HG03025 (cell line): ENCODE results near the gene RGS13.
A peak's percentile ranks its signal among the peaks of the same experiment; 100 is the strongest.

Source experiments
- ATAC-seq: cut with Tn5 transposase; IDR thresholded peaks from one replicate; pipeline ENCODE4 v1.9.1; 2021; ENCODE audit warnings: mild to moderate bottlenecking, moderate library complexity; ENCODE audit not compliant: unreplicated experiment, low FRiP score

RGS13 gene

DNA sequence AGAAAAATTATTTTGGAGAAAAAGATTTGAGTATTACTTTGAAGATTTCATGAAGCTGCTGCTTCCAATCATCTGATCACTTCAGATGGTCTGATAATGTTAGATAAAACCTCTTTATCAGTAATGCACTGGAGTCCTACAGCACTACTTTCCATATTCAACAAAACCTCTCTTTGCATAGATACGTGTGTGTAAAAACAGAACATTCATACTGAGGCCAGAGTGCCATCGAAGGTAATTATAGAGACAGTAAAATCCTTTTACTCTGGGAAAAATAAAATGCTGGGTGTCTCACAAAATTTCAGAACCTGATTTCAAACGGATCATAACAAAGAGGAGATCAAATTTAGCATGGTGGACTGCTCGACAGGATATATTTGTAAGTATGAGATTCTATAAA, at the start of gene RGS13:
TSS of gene RGS13 (plus strand) at position 209 of the 400 bp plus-strand sequence. CDS start 8,188 bp downstream, outside the sequence.
- ATAC-seq, result no peak

DNA sequence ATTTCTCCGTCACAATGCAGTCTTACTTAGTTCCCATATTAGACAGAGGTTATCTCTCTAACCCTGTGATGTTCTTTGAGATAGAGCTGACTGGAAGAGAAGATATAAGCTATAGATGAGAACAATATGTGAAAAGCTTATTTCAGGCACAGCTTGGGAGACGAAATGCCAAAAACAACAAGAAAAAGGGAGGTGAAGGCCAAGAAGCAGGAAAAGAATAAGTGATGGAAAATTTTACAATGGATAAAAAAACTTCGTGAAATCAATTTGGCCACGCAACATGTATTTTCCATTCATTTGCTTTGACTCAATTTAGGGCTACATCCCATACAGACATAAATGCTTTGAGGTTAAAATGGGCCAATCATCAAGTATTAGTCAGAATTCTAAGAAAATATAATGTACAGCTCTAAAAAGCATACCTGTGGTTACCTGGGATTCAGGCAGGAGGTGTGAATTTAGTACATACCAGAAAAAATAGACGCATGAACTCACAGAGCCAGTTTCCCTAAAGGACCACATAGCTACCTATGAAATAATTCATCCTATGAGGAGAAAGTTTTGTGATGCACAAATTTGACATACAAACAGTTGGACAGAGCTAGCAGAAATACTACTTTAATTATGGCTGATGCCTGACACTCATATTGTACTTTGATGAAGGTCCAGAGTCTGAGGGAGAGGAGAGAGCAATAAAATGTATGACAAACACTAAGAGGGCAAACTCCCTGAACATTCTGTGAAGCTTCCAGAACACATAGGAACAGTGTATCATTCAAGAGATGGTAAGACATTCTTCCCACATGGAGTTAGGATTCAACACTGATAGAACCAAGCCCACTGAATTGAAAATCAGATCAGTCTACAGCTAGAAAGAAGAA, 48.3 kb upstream of the RGS13 start:
- no peak for ATAC-seq

DNA sequence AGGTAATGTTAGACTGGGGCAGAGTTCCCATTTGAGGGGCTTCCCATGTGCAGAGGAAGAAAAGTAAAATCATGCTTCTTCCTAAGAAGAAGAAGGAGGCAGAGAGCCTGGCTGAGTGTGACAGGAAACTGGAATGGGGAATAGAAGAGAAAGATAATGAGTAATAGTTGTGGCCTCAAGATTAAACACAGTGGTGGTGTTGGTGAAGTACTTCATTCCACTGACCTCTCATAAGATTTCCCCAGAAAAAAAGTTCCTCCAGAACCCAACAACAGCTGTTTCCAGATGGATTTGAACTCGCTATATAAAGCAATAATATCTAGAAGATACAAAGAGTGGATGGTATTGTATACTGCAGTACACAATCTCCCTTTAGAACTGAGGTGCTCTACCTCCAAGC, 47.4 kb upstream of the RGS13 start:
- ATAC-seq, result no peak

DNA sequence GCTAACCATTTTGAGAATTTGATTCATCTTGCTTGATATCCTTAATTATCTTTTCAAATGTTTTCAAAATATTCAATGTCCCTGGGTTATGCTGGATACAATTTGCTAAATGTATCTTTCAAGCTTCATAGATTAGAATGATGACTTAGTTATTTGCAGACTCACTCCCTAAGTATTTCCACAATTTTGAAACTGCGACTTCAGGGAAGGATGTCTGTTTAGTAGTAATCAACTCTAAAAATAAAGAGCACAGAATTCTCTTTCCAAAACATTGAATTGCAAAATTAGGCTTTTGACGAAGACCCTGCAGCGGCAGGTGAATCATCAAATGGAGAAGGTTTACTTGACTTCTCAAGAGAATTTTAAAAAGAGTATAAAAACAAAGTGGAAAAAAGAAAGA, 46.1 kb upstream of the RGS13 start:
- no peak for ATAC-seq

GRCh38 chr1:192592517-192592916, 43.4 kb upstream of the RGS13 start:
- no peak for ATAC-seq

DNA sequence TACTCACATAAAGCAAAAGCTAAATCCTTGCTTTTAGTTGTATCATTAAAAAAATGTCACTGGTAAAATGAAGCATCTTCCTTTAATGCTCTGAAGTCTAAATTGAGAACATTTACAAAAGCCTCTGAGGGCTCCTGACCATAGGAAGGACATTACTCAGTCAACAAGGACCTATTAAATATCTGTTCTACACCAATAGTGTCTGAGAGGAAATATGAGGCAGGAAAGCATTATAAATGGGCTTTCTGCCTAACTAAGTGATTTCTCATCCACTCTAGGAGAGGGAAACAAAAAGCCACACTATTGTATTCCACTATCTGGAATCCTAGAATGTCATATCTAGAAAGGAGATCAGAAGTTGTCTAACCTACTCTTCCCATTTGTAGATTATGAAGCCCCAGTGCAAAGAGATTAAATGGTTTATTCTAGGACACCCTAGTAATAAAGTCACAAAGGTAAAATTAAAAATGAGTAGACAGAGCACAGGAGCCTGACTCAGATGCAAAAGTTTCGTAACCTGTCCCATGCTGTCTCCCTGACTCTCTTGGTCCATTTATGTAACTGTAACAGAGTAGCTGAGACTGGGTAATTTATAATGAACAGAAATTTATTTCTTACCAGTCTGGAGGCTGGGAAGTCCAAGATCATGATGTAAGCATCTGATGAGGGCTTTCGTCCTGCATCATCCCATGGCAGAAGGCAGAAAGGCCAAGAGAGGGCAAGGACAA, 42.8 kb upstream of the RGS13 start:
- no peak for ATAC-seq

GRCh38 chr1:192595299-192595698, 40.6 kb upstream of the RGS13 start:
- no peak for ATAC-seq

GRCh38 chr1:192598589-192598988, 37.4 kb upstream of the RGS13 start:
- ATAC-seq, result no peak

DNA sequence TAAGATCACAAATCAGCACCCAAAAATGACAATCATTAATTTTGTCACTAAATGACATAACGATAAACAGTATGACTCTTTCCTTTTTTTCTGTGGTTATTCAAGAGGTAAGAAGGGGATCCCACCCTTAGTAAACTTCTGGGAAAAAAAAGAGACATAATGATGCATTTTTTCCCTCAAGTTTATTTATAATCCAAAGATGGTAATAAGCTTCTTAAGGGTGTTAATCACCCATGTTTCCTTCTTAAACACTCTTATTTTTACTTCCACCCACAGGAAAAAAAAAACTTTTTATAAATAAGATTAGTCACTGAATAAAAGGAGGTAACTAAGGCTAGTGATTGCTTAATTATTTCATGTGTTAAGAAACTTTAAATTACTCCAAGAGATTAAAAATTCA, 35.7 kb upstream of the RGS13 start:
- no peak for ATAC-seq

DNA sequence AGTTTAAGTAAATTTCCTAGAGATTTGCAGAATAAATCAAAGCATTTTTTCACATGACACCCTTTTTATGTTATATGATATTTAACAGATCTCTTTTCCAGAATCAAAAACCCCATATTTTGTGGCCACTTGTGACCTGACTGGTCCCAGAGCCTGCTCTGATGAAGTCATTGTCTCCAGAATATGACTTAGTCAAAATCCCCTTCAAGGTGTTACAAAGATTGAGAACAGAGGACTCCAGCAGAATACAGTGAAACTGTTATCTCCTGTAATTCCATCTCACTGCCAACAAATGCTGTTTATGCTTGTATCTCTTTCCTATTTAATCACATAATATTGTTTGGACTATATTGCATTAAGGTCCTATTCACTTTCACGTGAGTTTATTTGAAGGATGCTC, 34.8 kb upstream of the RGS13 start:
- no peak for ATAC-seq

DNA sequence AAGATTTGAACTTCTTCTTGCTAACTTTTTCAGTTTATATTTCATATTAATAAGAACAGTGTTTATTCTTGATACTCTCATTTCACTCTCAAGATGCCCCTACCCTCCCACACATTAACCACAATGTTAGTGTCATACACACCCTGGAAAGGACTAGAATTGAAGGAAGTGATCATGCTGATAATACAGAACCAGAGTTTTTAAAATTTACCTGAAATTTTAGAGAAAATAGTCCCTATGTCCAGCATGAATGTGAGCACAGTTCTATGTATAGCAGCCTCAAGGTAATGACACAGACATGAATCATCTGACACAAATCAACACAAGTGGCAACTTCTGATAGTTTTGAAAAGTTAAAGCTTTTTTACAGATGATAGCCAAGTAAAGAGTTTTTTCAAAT, 34.4 kb upstream of the RGS13 start:
- ATAC-seq, result no peak

DNA sequence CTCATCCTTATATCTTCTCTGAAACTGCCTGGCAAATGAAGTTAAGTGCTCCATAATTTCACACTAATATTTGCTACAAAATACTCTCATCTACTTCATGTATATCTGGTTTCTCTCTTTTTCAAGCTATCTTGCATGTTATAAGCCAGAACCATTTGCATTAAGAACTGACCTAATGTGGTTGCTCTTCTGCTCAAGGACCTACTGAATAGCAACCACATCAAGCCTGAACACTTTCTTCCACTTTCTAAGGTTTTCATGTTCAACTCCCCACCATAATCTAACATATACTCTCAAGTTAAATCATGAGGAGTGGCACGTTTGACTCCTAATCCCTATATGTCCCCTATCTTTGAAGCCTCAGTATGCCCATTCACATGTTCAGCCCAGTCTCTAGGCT, 33.2 kb upstream of the RGS13 start:
- ATAC-seq, result no peak

DNA sequence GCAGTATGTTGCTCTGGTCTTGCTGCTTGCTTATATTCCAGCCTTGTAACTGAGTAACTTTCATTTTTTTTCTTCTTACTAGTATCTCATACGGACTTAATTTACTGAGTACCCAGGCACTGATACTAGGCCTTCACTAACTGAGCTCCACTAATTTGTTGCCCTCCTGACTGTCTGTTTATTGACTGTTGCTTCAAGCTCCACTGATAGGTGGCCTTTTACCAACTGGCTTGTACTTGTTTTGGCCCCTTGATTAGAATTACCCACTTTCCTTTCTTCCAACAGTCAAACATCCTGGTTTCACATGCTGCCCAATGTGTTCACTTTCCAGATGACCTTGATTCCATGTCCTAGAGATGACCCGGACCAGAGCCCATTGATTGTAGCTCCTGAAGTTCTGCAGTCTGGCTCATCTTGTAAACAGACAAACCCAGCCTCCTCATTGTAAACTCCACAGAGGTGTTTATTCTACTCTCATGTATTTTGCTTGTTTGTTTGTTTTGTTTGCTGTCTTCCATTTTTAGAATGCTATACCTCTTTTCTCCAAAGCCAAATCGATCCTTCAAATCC, 32.6 kb upstream of the RGS13 start:
- no peak for ATAC-seq

DNA sequence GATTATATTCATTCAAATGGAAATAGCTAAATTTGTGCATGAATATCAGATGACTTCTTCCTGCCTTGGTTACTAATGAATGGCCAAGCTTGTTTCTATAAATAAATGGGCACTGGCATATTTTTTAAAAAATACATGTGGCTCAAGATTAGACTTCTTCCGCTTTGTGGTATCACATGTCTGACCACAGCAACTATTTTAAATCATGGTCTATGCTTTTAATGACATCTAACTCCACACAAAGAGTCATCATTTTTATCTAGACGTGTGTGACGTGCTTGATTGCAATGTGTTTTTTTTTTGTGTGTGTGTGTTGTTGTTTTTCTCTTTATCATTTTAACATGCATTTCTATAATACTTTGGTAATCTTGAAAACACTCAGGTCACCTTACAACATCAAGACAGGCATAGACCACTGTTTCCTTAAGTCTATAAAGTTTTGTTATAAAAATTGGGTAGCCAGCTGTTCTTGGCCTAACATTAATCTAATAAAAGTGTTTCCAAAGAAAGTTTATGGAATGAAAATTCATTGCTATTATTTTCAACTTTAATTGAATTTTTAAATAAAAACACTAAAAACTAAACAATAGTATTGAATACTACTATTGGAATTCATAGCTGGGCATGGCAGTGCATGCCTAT, 30.8 kb upstream of the RGS13 start:
- ATAC-seq, result no peak

DNA sequence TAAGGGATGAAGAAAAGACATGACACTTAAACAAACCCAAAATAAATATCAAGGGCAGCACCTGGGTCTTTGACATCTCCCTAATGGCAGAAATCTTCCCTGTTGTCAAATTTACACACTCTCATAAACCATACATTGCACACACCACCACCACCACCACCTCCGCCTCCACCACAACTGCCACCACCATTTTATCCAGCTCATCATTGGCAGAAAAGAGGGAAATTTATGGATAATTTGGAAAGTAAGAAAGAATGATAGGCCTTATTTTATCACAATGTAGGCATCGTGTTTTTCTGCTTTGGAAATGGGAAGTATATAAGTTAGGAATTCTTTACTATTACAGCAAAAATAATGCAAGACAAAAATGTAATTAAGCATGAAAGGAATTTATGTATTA, 27.3 kb upstream of the RGS13 start:
- ATAC-seq, result no peak

GRCh38 chr1:192609110-192610079, 26.6 kb upstream of the RGS13 start:
- peak; percentile 100 for ATAC-seq

- no peak for ATAC-seq
Observed at GRCh38 chr1:192610112-192610889, 25.6 kb upstream of the RGS13 start.

- ATAC-seq, result no peak
Observed at GRCh38 chr1:192615055-192615454, 20.9 kb upstream of the RGS13 start.

DNA sequence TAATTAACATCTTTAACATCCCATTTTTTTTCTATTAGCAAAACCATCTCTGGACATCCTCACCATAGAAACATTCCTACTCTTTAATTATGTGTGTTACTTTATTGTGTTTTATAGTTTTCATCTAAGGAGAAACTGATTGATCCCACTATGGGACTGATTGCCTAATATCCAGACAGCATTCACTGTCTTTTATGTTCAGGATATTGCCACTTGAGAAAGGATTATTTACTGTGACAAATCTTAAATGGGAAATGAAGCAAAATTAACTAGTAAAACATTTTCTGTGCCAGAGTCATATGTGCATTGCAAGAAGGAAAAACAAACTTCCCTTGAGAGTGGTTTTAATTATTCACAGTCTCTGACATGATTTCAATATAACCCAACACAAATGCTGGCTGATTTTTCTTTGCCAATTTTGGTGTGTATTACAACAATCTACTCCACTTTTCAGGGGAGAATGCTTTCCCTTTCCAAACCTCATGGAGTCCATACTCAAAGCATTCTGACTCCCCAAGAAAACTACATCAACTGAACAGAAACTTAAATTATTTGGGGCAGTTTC, 15.8 kb upstream of the RGS13 start:
- no peak for ATAC-seq
